IMR-90 (cell line): ENCODE data around the gene CFDP1. TPM values are rescaled to one million over a fixed set of nuclear protein-coding genes. Genes with fewer than 3 reads are reported as not detected.
A peak's percentile ranks its signal among the peaks of the same experiment; 100 is the strongest.

ENCODE experiments used
- ATAC-seq: fragments of 200-7000 bp; cut with Tn5 transposase; 2 replicates; pipeline ENCODE4 v1.9.1; 2020; ENCODE audit warnings: low read depth, mild to moderate bottlenecking, moderate library complexity
- BruUV-seq: library from RNA; stranded (reverse); fragments of 400-500 nt; replicated peaks from 2 replicates; lab custom pipeline; 2021; lab: Mats Ljungman, UMichigan
- CTCF ChIA-PET: fragments of 300-600 bp; formaldehyde crosslinking; extraction: SDS; loops from one replicate; lab custom pipeline; 2021; ENCODE audit warnings: antibody characterized with exemption; lab: Yijun Ruan, JAX
- POLR2A ChIA-PET: fragments of 300-600 bp; sonication (Branson Sonifier 250); formaldehyde crosslinking; loops from one replicate; lab custom pipeline; 2022; ENCODE audit warnings: antibody characterized with exemption; ENCODE audit not compliant: unreplicated experiment; lab: Charles Lee
- DNase-seq: peaks from one replicate; pipeline ENCODE4 v3.0.0; 2013
- H2AFZ ChIP-seq: replicated peaks from 2 replicates; pipeline ENCODE3; 2013; ENCODE audit warnings: low read length, mild to moderate bottlenecking; ENCODE audit not compliant: poor library complexity
- H2AK5ac ChIP-seq: 2 replicates; pipeline ENCODE4 v1.6.1; 2013; ENCODE audit warnings: low read depth, low read length, inconsistent platforms
- H2AK9ac ChIP-seq: replicated peaks from 2 replicates; pipeline ENCODE3; 2013; ENCODE audit warnings: mild to moderate bottlenecking, low read depth, low read length, moderate library complexity; ENCODE audit not compliant: poor library complexity
- H2BK120ac ChIP-seq: 2 replicates; pipeline ENCODE4 v1.6.1; 2013; ENCODE audit warnings: low read depth, low read length, inconsistent platforms
- H2BK15ac ChIP-seq: 3 replicates; pipeline ENCODE4 v1.6.1; 2013; ENCODE audit warnings: low read depth, low read length, inconsistent platforms
- H2BK20ac ChIP-seq: 2 replicates; pipeline ENCODE4 v1.6.1; 2013; ENCODE audit warnings: low read depth, mild to moderate bottlenecking, inconsistent platforms, low read length, moderate library complexity
- H2BK5ac ChIP-seq: 2 replicates; pipeline ENCODE4 v1.6.1; 2013; ENCODE audit warnings: mild to moderate bottlenecking, low read depth, low read length, inconsistent platforms; ENCODE audit not compliant: poor library complexity, severe bottlenecking
- H3K14ac ChIP-seq: replicated peaks from 2 replicates; pipeline ENCODE4 v1.6.1; 2013; ENCODE audit warnings: low read depth, low read length, inconsistent platforms
- H3K18ac ChIP-seq: 2 replicates; pipeline ENCODE4 v1.6.1; 2013; ENCODE audit warnings: low read depth, low read length, control low read depth
- H3K23ac ChIP-seq: 2 replicates; pipeline ENCODE4 v1.6.1; 2013; ENCODE audit warnings: low read depth, low read length, inconsistent platforms
- H3K27ac ChIP-seq: 2 replicates; pipeline ENCODE4 v1.5.1; 2013; ENCODE audit warnings: mild to moderate bottlenecking, control low read depth, low read length; ENCODE audit not compliant: insufficient read depth
- H3K27me3 ChIP-seq: 2 replicates; pipeline ENCODE4 v1.6.1; 2013; ENCODE audit warnings: low read length; ENCODE audit not compliant: control insufficient read depth, insufficient read depth
- H3K36me3 ChIP-seq: 2 replicates; pipeline ENCODE4 v1.6.1; 2013; ENCODE audit warnings: low read length, mixed read lengths; ENCODE audit not compliant: control insufficient read depth, insufficient read depth
- H3K4ac ChIP-seq: 2 replicates; pipeline ENCODE4 v1.6.1; 2013; ENCODE audit warnings: low read depth, low read length, inconsistent platforms
- H3K4me1 ChIP-seq: 2 replicates; pipeline ENCODE4 v1.6.1; 2013; ENCODE audit warnings: low read length, mixed read lengths; ENCODE audit not compliant: control insufficient read depth, insufficient read depth
- H3K4me2 ChIP-seq: 2 replicates; pipeline ENCODE4 v1.6.1; 2013; ENCODE audit warnings: low read depth, mild to moderate bottlenecking, control low read depth, low read length, moderate library complexity
- H3K4me3 ChIP-seq: 2 replicates; pipeline ENCODE4 v1.5.1; 2013; ENCODE audit warnings: low read depth, mild to moderate bottlenecking, control low read depth, low read length, moderate library complexity; ENCODE audit not compliant: insufficient read depth
- H3K56ac ChIP-seq: 2 replicates; pipeline ENCODE4 v1.6.1; 2013; ENCODE audit warnings: low read length, inconsistent platforms; ENCODE audit not compliant: insufficient read depth; ENCODE audit errors: extremely low read depth
- H3K79me1 ChIP-seq, 2 experiments: 2 replicates each; pipeline ENCODE4 v1.6.1; 2013; ENCODE audit warnings: low read length in 2 of 2, inconsistent platforms in 1 of 2, low read depth in 1 of 2
- H3K9ac ChIP-seq: 2 replicates; pipeline ENCODE4 v1.6.1; 2013; ENCODE audit warnings: low read depth, low read length, control low read depth
- H3K9me1 ChIP-seq: 2 replicates; pipeline ENCODE4 v1.6.1; 2013; ENCODE audit warnings: low read length, inconsistent platforms; ENCODE audit not compliant: insufficient read depth
- H3K9me3 ChIP-seq: 2 replicates; pipeline ENCODE4 v1.6.1; 2013; ENCODE audit warnings: low read length; ENCODE audit not compliant: control insufficient read depth, insufficient read depth
- H4K20me1 ChIP-seq: 2 replicates; pipeline ENCODE4 v1.6.1; 2013; ENCODE audit warnings: low read length, inconsistent platforms; ENCODE audit not compliant: insufficient read depth
- H4K5ac ChIP-seq: 2 replicates; pipeline ENCODE4 v1.6.1; 2013; ENCODE audit warnings: mild to moderate bottlenecking, low read depth, low read length, control low read depth
- H4K8ac ChIP-seq, 2 experiments: 2 replicates each; pipeline ENCODE4 v1.6.1; 2013; ENCODE audit warnings: low read depth in 2 of 2, low read length in 2 of 2, control low read depth in 1 of 2, inconsistent platforms in 1 of 2
- H4K91ac ChIP-seq: 2 replicates; pipeline ENCODE4 v1.6.1; 2013; ENCODE audit warnings: low read depth, low read length, inconsistent platforms; ENCODE audit not compliant: insufficient read depth
- BHLHE40 ChIP-seq: fragments of 150-350 bp; IDR thresholded peaks from 2 replicates; pipeline ENCODE4 v1.6.1; 2016; ENCODE audit warnings: mild to moderate bottlenecking, low read depth, low read length
- CTCF ChIP-seq: conservative IDR thresholded peaks from 2 replicates; pipeline ENCODE4 v1.5.1; 2012; ENCODE audit warnings: mild to moderate bottlenecking, low read depth, low read length, improper control_type of control experiment
- ELK1 ChIP-seq: fragments of 150-350 bp; IDR thresholded peaks from 2 replicates; pipeline ENCODE4 v1.6.1; 2016; ENCODE audit warnings: low read depth, mild to moderate bottlenecking, low read length, moderate library complexity, borderline replicate concordance
- FOS ChIP-seq: fragments of 150-350 bp; IDR thresholded peaks from 2 replicates; pipeline ENCODE4 v1.6.1; 2016; ENCODE audit warnings: low read depth, low read length
- MXI1 ChIP-seq: IDR thresholded peaks from 2 replicates; pipeline ENCODE4 v1.6.1; 2012; ENCODE audit warnings: low read depth, mild to moderate bottlenecking, low read length, moderate library complexity, borderline replicate concordance
- NFE2L2 ChIP-seq: fragments of 150-350 bp; IDR thresholded peaks from 2 replicates; pipeline ENCODE4 v1.6.1; 2016; ENCODE audit warnings: low read depth, mild to moderate bottlenecking, low read length
- POLR2A ChIP-seq: IDR thresholded peaks from 2 replicates; pipeline ENCODE4 v1.6.1; 2012; ENCODE audit warnings: mild to moderate bottlenecking, low read depth, low read length
- RFX5 ChIP-seq: IDR thresholded peaks from 2 replicates; pipeline ENCODE4 v1.8.0; 2012; ENCODE audit warnings: low read depth, mild to moderate bottlenecking, low read length, moderate library complexity
- WGBS, 2 experiments: methylation state at CpG; one replicate each; pipeline versions ENCODE4 v1.1.5 to v1.1.7; 2013; ENCODE audit warnings: missing lambda C conversion rate in 2 of 2; ENCODE audit not compliant: insufficient read length in 1 of 2; ENCODE audit errors: extremely low coverage in 2 of 2; 5-methylcytosine and 5-hydroxymethylcytosine counted together
- dilution Hi-C: fragments of 300-500 bp; cut with HindIII; formaldehyde crosslinking; loops from one replicate; pipeline ENCODE4 v1.14.3; 2018; ENCODE audit warnings: low sequenced_read_pairs; ENCODE audit not compliant: unreplicated experiment
- in situ Hi-C: fragments of 300-500 bp; cut with MboI; formaldehyde crosslinking; loops from 3 replicates; pipeline ENCODE4 v1.14.3; 2019; ENCODE audit warnings: low sequenced_read_pairs, inconsistent platforms, mixed read lengths
- intact Hi-C: fragments of 100-400 bp; cut with micrococcal nuclease; formaldehyde crosslinking; loops from 2 replicates; pipeline ENCODE4 v1.10.0; 2022
- polyA plus RNA-seq, 3 experiments: library from polyadenylated mRNA; depleted of rRNA; stranded (reverse); fragments of >200 nt; gene quantifications; 2 replicates each; pipeline ENCODE4 v1.2.3, GENCODE V29; 2012; ENCODE audit warnings: low replicate concordance in 1 of 3
- total RNA-seq: library from RNA; depleted of rRNA; stranded (reverse); fragments of >200 nt; gene quantifications from 2 replicates; pipeline ENCODE4 v1.2.3, GENCODE V29; 2012
- TF ChIP-seq, protein P1 (sequence below): fragments of 150-350 bp; IDR thresholded peaks from 2 replicates; pipeline ENCODE4 v1.6.1; 2017; ENCODE audit warnings: mild to moderate bottlenecking, antibody characterized with exemption, low read length, low read depth

CFDP1 gene
- total and polyA plus RNA-seq, 2 of the 4 experiments (the other 2 are of a cell fraction), result 15.6 to 38.7 TPM

GRCh38 chr16:75317532-75317931 is 115.8 kb downstream of the CFDP1 start:
- no peak for DNase-seq
- peak overlapping the region; percentile 17 for H2BK5ac ChIP-seq
- H2AK9ac ChIP-seq, result peak overlapping the region; percentile 15
- dilution Hi-C loops (no loop called here), in situ Hi-C loops (no loop called here), intact Hi-C loops (no loop called here)
- ChIA-PET POLR2A (no interaction called here), CTCF (no interaction called here)
- H2AK5ac ChIP-seq, result peak overlapping the region; percentile 82
- no peak overlapping the region for H3K27ac ChIP-seq
- no peak overlapping the region for H4K91ac ChIP-seq
- no peak overlapping the region; a peak in 1 of 4 replicates for H4K8ac ChIP-seq
- no TSS peak for BruUV-seq
- peak overlapping the region; percentile 52; the same call in 1 of the 2 replicates for H2BK20ac ChIP-seq
- H3K4me2 ChIP-seq, result no peak overlapping the region
- no peaks in the 10 kb centered on the region for H4K20me1 ChIP-seq
- H3K9me3 ChIP-seq, result no peaks in the 10 kb centered on the region
- peak overlapping the region; percentile 61; the same call in 1 of the 2 replicates for H3K14ac ChIP-seq
- H3K36me3 ChIP-seq, result peaks cover 3% of the 10 kb centered on the region
- peaks cover 14% of the 10 kb centered on the region for H3K4me1 ChIP-seq
- no peak for ATAC-seq
- H2AFZ ChIP-seq, result no peak overlapping the region
- peak overlapping the region; percentile 63; the same call in 1 of the 2 replicates for H3K4ac ChIP-seq
- peaks cover 7% of the 10 kb centered on the region for H3K9me1 ChIP-seq
- no peaks in the 10 kb centered on the region for H3K27me3 ChIP-seq
- H3K79me1 ChIP-seq, result peaks cover 5 to 40% of the 10 kb centered on the region in 2 experiments
- no peak overlapping the region for H3K56ac ChIP-seq
- no peak overlapping the region for H2BK120ac ChIP-seq
- H3K4me3 ChIP-seq, result no peak overlapping the region
- H4K5ac ChIP-seq, result no peak overlapping the region
- no CpG with 5 or more reads among the region's 4 CpGs for WGBS, 2 experiments
- H3K23ac ChIP-seq, result no peak overlapping the region
- no peak for TF ChIP-seq CTCF
- no peak for TF ChIP-seq FOS
- TF ChIP-seq ELK1, result no peak
- TF ChIP-seq MXI1, result no peak
- TF ChIP-seq, protein P1, sequence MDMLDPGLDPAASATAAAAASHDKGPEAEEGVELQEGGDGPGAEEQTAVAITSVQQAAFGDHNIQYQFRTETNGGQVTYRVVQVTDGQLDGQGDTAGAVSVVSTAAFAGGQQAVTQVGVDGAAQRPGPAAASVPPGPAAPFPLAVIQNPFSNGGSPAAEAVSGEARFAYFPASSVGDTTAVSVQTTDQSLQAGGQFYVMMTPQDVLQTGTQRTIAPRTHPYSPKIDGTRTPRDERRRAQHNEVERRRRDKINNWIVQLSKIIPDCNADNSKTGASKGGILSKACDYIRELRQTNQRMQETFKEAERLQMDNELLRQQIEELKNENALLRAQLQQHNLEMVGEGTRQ, result no peak
- TF ChIP-seq BHLHE40, result no peak
- TF ChIP-seq POLR2A, result no peak
- TF ChIP-seq NFE2L2, result no peak
- TF ChIP-seq RFX5, result no peak
- peak overlapping the region; percentile 13; the same call in 1 of the 2 replicates for H3K18ac ChIP-seq
- H2BK15ac ChIP-seq, result peak overlapping the region; percentile 20; the same call in 1 of the 3 replicates
- no peak overlapping the region for H3K9ac ChIP-seq
